ENCODE data around the gene STK17B. TPM values are rescaled to one million over a fixed set of nuclear protein-coding genes. Genes with fewer than 3 reads are reported as not detected.

STK17B gene
- total and polyA plus RNA-seq, 9 of the 15 experiments (the other 6 are each of a cell fraction or from before 2014, with no cell fraction given), result 2.3 to 17.7 (median 8.5) TPM

DNA sequence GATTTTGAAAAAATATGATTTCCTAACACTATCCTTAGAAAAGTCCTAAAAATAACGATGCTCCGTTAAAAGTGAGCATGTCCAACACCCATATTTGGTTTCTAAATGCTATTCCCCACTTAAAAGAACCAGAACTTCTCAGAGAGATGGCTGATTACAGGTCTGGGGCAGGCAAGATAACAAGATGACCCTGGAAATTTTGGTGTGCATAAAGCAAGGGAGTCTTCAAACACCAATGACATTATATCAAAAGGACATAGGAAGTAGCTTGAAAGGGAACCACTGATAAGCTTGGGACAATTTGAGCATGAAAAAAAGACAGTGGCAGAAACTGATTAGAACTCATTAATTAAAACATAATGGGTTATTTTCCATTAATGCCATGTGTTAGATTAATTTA is 17.9 kb downstream of the STK17B start (continued):
- TF ChIP-seq, protein P1, sequence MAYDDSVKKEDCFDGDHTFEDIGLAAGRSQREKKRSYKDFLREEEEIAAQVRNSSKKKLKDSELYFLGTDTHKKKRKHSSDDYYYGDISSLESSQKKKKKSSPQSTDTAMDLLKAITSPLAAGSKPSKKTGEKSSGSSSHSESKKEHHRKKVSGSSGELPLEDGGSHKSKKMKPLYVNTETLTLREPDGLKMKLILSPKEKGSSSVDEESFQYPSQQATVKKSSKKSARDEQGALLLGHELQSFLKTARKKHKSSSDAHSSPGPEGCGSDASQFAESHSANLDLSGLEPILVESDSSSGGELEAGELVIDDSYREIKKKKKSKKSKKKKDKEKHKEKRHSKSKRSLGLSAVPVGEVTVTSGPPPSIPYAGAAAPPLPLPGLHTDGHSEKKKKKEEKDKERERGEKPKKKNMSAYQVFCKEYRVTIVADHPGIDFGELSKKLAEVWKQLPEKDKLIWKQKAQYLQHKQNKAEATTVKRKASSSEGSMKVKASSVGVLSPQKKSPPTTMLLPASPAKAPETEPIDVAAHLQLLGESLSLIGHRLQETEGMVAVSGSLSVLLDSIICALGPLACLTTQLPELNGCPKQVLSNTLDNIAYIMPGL (CRISPR knock-in tag; IDR thresholded peaks at IDR 0.05), result no peak
- no peak for TF ChIP-seq REST (IDR thresholded peaks at IDR 0.05; ENCODE audit: borderline replicate concordance)
- no peak for TF ChIP-seq REST (CRISPR knock-in tag; IDR thresholded peaks at IDR 0.05; ENCODE audit: low read depth)
- TF ChIP-seq, protein P2, sequence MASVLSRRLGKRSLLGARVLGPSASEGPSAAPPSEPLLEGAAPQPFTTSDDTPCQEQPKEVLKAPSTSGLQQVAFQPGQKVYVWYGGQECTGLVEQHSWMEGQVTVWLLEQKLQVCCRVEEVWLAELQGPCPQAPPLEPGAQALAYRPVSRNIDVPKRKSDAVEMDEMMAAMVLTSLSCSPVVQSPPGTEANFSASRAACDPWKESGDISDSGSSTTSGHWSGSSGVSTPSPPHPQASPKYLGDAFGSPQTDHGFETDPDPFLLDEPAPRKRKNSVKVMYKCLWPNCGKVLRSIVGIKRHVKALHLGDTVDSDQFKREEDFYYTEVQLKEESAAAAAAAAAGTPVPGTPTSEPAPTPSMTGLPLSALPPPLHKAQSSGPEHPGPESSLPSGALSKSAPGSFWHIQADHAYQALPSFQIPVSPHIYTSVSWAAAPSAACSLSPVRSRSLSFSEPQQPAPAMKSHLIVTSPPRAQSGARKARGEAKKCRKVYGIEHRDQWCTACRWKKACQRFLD (CRISPR knock-in tag; IDR thresholded peaks at IDR 0.05), result no peak
- no peak for TF ChIP-seq ZNF717 (CRISPR knock-in tag; IDR thresholded peaks at IDR 0.05)
- TF ChIP-seq DDX20 (tag; IDR thresholded peaks at IDR 0.05; ENCODE audit: low read depth), result no peak
- no peak for TF ChIP-seq SIN3A (IDR thresholded peaks at IDR 0.05; ENCODE audit: borderline replicate concordance in 2 of 2, control insufficient read depth in 1 of 2, low read depth in 2 of 2, low read length in 2 of 2)
- TF ChIP-seq MEIS2 (IDR thresholded peaks at IDR 0.05; ENCODE audit: partially characterized antibody), result no peak
